Stimulated activated CD4-positive, alpha-beta T cell treated with anti-CD3 and anti-CD28 coated beads, Interleukin-1b, Interleukin-23, amount 100 ng/mL, for 24 hours (primary cell): Measurements from ENCODE around the gene RRP7A.
"Not testable (repeated sequence)": the region's sequence is repeated elsewhere in the genome, so short reads cannot be mapped to it uniquely, and the experiment has no call there.

Experiments used
- DNase-seq, 4 experiments: peaks; one replicate each; pipeline ENCODE4 v3.0.0-alpha.2; 2020; ENCODE audit warnings: low read depth in 4 of 4, low spot score in 1 of 4

The RRP7A gene

GRCh38 chr22:42519525-42520401, at the start of gene RRP7A:
Gene RRP7A, minus strand, starts transcription at chr22:42519796. Its CDS starts 10 bp downstream, at chr22:42519786.
- DNase-seq = peak; percentile 74 to 88 (median 78)

- DNase-seq = not testable (repeated sequence)
These were observed 48.4 kb upstream of the RRP7A start for GRCh38 chr22:42567950-42568349.

- no peak for DNase-seq
These were observed 46.4 kb upstream of the RRP7A start for GRCh38 chr22:42565956-42566355.

- no peak for DNase-seq
These were observed 45.1 kb upstream of the RRP7A start for GRCh38 chr22:42564699-42565098.

- not testable (repeated sequence) for DNase-seq
These were observed 44.3 kb upstream of the RRP7A start for GRCh38 chr22:42563943-42564342.

- DNase-seq = no peak
These were observed 43.1 kb upstream of the RRP7A start for GRCh38 chr22:42562684-42563083.

GRCh38 chr22:42562279-42562678, 42.7 kb upstream of the RRP7A start:
- no peak for DNase-seq

- no peak for DNase-seq
These were observed 42.3 kb upstream of the RRP7A start for GRCh38 chr22:42561856-42562255.

GRCh38 chr22:42560781-42561180, 41.2 kb upstream of the RRP7A start:
- no peak for DNase-seq

GRCh38 chr22:42560381-42560780, 40.8 kb upstream of the RRP7A start:
- DNase-seq = no peak

GRCh38 chr22:42553475-42554361, 34.1 kb upstream of the RRP7A start, which contains the start of gene SERHL2:
Gene SERHL2, plus strand, starts transcription at chr22:42553956. Its CDS starts 65 bp downstream, at chr22:42554021.
- peak; percentile 55 to 82 (median 74) for DNase-seq

GRCh38 chr22:42552294-42552647, 32.7 kb upstream of the RRP7A start:
- not testable (repeated sequence) for DNase-seq

- DNase-seq = no peak
These were observed 29.9 kb upstream of the RRP7A start for GRCh38 chr22:42549331-42550060.

- DNase-seq = no peak
These were observed 29.2 kb upstream of the RRP7A start for GRCh38 chr22:42548597-42549330.

GRCh38 chr22:42548126-42548525, 28.5 kb upstream of the RRP7A start:
- not testable (repeated sequence) for DNase-seq

- DNase-seq = no peak
These were observed 28.0 kb upstream of the RRP7A start for GRCh38 chr22:42547562-42547961.

GRCh38 chr22:42544686-42545085, 25.1 kb upstream of the RRP7A start:
- DNase-seq = no peak

GRCh38 chr22:42539236-42539771, 19.7 kb upstream of the RRP7A start:
- DNase-seq = not testable (repeated sequence)

- DNase-seq = not testable (repeated sequence)
These were observed 17.7 kb upstream of the RRP7A start for GRCh38 chr22:42537199-42537831.

GRCh38 chr22:42536634-42537033, 17.0 kb upstream of the RRP7A start:
- not testable (repeated sequence) for DNase-seq
